HG02938 (cell line): ENCODE results near the gene RRBP1.

Source experiments
- ATAC-seq: cut with Tn5 transposase; IDR thresholded peaks from one replicate; pipeline ENCODE4 v1.9.1; 2021; ENCODE audit warnings: mild to moderate bottlenecking, moderate library complexity; ENCODE audit not compliant: unreplicated experiment

The RRBP1 gene

GRCh38 chr20:17625246-17626051 is 56.6 kb downstream of the RRBP1 start:
- no peak for ATAC-seq

DNA sequence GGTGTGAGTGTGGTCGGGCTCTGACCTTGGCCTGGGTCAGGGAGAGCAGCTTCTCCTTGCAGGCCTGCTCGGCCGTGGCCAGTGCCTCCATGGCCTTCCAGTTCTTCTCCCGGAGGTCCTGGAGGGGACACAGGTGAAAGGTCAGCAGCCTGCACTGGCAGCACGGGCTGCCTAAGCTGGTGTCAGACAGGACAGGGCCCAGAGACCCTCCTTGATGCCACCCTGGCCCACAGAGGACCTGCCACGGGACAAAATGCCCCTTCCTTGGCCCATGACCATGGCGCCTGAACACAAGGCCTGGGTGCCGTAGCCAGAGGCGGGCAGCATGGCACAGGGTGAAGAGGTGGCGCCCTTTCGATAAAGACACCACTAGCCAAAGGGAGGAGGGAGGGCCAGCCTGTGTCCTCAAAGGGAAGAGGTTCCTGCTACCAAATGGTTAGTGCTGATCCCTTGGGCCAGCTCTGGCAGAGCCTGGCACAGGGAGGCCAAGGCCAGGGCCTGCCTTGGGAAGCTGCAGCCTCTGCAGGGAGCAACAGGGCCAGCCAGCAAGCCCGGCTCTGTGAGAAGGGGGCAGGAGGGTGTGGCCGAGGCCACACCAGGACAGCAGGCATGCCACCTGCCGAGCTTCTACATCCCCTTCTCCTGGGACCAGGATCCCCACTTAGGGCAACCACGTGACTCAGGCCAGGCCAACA is 57.3 kb downstream of the RRBP1 start:
- ATAC-seq, result no peak

GRCh38 chr20:17624070-17624469 is 58.0 kb downstream of the RRBP1 start:
- ATAC-seq, result no peak

DNA sequence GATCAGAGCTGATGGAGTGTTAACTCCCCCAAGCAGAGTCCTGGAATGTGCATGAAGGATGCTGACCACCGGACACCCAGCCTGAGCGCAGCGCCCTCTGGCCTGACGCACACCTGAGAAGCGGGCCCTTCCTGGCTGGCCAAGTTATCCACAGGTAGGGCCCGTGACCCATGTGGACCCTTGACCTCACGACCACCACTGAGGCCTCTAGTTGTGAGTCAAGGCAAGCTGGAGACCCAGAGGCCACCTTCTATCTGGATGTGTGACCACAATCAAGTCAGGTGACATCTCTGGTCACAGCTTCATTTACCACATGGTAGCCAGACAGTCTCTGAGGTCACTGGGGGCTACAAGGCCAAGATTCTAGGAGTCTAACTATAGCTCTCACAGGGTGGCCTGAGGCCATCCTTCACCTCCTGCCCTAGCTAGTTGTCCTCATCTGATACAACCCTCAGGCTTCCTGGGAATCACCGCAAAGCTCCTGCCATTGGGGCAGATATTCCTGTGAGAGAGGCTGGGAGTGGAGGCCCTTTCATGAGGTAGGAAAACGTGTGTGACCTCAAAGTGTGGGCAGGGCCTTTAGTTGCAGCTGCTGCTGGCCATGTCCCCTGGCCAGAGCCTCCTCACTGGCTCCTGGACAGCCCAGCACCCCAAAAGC is 59.1 kb downstream of the RRBP1 start:
- ATAC-seq, result no peak

DNA sequence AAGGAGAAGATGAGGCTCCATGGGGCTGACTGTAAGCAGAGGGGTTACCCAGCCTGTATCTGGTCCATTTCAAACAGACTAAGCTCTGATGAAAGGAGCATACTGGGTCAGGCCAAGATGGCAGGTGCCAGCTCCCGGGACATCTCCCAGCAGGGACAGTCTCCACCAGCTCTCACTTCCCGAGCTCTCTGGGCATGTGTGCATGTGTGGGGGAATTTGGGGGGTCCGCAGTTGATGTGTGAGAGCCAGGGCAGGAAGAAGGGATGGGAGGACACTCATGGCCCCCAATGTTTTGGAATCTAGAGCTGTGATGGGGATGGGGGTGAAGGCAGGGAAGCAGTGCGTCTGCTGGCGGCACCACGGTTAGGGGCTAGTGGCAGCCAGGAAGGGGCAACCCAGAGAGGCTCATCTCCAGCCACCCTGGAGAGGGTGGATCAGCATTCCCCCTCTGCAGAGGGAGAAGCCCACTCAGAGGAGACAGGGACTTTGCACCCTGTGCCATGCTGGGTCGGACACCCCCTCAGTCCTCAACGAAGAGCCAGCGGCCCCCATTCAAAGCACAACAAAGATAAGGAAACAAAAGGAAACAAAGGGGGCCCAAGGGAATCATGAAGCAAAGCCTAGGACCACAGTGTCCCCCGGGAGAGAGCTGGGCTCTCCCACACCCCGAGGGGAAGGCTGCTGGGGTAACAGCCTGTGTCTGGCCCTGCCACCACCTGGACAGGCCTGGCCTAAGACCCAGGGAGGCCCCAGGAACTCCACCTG is 59.8 kb downstream of the RRBP1 start:
- ATAC-seq, result no peak

GRCh38 chr20:17621229-17621968 is 60.6 kb downstream of the RRBP1 start:
- ATAC-seq, result no peak

DNA sequence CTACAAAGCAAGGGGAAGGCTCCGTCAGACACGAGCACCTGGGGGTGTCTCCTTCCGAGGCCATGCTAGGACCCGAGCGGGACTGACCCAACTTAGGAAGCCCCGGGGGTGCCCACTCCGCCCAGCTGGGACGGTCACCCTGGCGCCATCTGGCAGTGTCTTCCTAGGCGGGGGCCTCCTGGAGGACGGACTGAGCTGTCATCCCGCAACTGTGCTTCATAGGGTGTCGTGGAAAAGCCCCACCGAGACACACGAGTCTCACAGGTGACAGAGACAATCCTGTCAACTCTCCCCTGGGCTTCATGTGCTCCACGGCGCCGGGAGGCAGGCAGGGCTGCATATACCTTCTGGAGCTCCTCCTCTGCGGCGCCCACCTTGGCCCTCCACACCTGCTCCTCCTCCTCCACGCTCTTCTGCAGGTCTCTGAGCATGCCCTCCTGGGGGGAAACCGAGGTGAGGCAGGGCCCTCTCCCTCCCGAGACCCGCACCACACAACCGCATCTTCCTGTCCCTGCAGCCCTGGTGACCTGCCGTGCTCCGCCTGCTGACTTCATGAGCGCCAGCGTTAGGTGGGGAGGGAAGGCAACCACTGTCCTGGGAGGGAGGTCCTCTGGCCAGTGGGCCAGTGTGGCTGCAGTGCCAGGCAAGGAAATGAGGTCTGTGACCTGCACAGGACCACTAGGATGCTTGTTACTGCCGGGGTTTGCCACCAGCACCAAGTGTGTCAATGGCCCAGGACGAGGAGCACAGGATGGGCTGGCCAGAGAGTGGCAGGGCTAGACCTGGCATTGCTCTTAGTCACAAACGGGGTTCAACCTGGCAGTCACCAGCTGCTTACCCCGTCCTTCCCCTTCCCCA is 61.4 kb downstream of the RRBP1 start:
- ATAC-seq, result no peak

GRCh38 chr20:17619351-17620093 is 62.5 kb downstream of the RRBP1 start:
- no peak for ATAC-seq

DNA sequence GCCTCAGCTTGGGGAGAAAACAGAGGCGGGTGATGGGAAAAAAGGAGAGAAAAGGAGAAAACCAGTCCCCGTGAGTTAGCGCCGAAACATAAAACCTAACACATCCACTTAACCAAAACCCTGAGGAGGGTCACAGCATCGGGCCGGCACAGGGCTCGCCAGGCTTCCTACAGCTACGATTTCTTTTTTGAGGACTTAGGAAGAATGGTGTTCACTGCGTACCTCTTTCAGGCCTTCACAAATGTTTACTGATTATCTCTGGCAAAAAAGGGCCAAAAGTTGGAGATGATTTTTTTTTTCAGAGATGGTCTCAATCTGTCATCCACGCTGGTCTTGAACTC is 63.4 kb downstream of the RRBP1 start:
- ATAC-seq, result no peak

GRCh38 chr20:17617868-17618672 is 64.0 kb downstream of the RRBP1 start:
- ATAC-seq, result no peak

DNA sequence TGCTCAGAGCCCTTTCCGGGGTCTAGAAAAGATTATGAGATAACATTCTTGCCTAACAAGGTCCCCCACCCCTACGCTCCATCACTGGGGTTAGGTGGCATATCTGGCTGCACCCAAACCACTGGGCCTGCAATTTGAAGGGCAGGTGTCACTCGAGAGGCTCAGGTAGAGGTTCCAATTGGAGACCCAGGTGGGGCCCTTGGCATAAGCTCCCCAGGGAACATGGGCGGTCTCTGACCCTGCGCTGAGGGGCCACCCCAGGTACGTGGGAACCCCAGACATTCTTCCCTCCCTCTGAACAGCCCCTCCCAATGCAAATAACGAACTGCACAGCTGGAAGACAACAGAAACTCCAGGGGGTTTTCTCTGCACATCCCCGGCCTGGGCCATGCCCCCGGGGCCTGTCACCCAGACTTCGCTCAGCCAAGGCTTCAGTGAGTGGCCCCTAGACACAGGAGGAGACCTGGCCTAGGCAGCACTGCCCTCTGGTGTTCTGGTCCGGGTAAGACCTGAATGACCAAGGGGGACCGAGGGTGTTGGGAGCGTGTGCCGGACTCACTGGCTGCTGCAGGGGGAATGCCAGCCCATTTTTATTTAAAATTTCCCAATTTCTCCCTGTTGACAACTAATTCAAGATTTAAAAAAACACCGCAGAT is 64.7 kb downstream of the RRBP1 start:
- no peak for ATAC-seq

DNA sequence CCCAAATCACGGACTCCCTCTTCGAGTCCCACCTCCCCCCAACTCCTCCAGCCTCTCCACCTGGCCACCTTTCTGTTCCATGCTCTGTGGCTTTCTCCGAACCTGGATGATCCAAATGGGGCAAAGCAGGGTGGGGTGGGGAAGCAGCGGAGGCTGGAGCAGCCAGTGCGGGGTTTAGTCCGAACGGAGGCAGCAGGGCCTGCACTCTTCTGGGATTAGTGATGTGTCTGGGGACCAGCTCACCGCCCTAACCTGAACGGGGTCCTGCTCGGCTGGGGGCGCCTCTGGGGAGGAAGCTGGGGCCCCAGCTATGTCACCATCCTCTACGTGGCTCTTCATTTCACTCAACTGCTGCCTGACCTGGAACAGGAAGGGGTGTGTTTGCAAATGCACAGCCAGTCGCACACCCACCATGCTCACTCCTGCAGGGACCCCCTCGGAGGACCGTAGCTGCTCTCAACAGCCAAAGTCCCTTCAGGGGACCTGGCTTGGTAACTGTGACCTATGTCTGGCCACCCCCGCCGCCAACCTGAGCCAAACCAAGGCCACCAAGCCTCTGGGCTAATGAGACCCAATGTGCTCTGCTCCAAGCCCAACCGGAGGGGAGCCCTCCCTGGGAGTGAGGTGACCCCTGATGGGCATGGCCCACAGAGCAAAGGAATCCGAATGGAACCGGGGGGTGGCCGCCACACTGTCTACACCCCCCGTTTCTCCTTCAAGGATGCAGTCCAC is 65.4 kb downstream of the RRBP1 start:
- no peak for ATAC-seq

DNA sequence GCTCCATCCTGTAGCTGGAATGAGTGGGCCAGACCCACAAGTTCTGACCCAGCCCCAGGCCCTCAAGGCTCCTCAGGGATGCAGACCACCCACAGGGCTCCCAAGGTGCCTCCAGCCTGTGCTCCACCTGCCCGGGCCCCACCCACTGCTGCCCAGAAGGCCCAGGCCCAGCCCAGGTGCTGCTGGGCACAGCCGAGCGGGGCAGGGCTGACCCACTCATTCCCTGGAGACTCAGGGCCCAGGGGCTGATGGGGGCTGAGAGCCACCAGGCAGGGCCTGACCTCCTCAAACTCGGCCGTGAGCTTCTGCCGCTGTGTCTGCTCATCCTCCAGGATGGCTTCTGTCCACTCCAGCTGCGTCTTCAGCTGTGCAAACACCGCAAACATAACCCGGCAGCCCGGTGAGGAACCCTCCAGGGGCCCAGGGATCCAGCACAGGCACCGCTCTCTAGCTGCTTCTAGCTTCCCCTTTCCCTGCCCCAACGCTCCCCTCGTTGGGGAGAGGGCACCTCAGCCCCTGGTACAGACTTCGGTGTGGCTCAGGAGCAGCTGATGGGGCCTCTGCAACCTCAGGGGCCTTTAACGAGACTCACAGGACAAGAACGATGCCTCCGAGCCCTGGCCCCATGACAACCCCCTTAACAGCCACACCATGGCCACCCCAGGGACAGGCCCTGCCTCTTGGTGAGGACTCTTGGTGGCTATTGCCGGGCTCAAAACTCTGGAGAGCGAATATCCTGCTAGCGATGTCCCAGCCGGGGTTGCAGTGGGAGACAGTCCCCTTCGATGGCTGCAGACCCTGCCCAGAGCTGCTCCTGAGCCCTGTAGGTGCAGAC is 66.2 kb downstream of the RRBP1 start:
- ATAC-seq, result no peak

GRCh38 chr20:17614812-17615644 is 67.0 kb downstream of the RRBP1 start:
- no peak for ATAC-seq

- ATAC-seq, result no peak
These were observed 67.7 kb downstream of the RRBP1 start for GRCh38 chr20:17614176-17614811.
